IMR-90 (cell line): Measurements from ENCODE around the gene E2F4. TPM values are rescaled to one million over a fixed set of nuclear protein-coding genes. Genes with fewer than 3 reads are reported as not detected.

Source experiments
- ATAC-seq: fragments of 200-7000 bp; cut with Tn5 transposase; 2 replicates; pipeline ENCODE4 v1.9.1; 2020; ENCODE audit warnings: low read depth, mild to moderate bottlenecking, moderate library complexity
- BruUV-seq: library from RNA; stranded (reverse); fragments of 400-500 nt; replicated peaks from 2 replicates; lab custom pipeline; 2021; lab: Mats Ljungman, UMichigan
- CTCF ChIA-PET: fragments of 300-600 bp; formaldehyde crosslinking; extraction: SDS; loops from one replicate; lab custom pipeline; 2021; ENCODE audit warnings: antibody characterized with exemption; lab: Yijun Ruan, JAX
- POLR2A ChIA-PET: fragments of 300-600 bp; sonication (Branson Sonifier 250); formaldehyde crosslinking; loops from one replicate; lab custom pipeline; 2022; ENCODE audit warnings: antibody characterized with exemption; ENCODE audit not compliant: unreplicated experiment; lab: Charles Lee
- DNase-seq: peaks from one replicate; pipeline ENCODE4 v3.0.0; 2013
- H2AFZ ChIP-seq: replicated peaks from 2 replicates; pipeline ENCODE3; 2013; ENCODE audit warnings: low read length, mild to moderate bottlenecking; ENCODE audit not compliant: poor library complexity
- H2AK5ac ChIP-seq: 2 replicates; pipeline ENCODE4 v1.6.1; 2013; ENCODE audit warnings: low read depth, low read length, inconsistent platforms
- H2AK9ac ChIP-seq: replicated peaks from 2 replicates; pipeline ENCODE3; 2013; ENCODE audit warnings: mild to moderate bottlenecking, low read depth, low read length, moderate library complexity; ENCODE audit not compliant: poor library complexity
- H2BK120ac ChIP-seq: 2 replicates; pipeline ENCODE4 v1.6.1; 2013; ENCODE audit warnings: low read depth, low read length, inconsistent platforms
- H2BK15ac ChIP-seq: 3 replicates; pipeline ENCODE4 v1.6.1; 2013; ENCODE audit warnings: low read depth, low read length, inconsistent platforms
- H2BK20ac ChIP-seq: 2 replicates; pipeline ENCODE4 v1.6.1; 2013; ENCODE audit warnings: low read depth, mild to moderate bottlenecking, inconsistent platforms, low read length, moderate library complexity
- H2BK5ac ChIP-seq: 2 replicates; pipeline ENCODE4 v1.6.1; 2013; ENCODE audit warnings: mild to moderate bottlenecking, low read depth, low read length, inconsistent platforms; ENCODE audit not compliant: poor library complexity, severe bottlenecking
- H3K14ac ChIP-seq: replicated peaks from 2 replicates; pipeline ENCODE4 v1.6.1; 2013; ENCODE audit warnings: low read depth, low read length, inconsistent platforms
- H3K18ac ChIP-seq: 2 replicates; pipeline ENCODE4 v1.6.1; 2013; ENCODE audit warnings: low read depth, low read length, control low read depth
- H3K23ac ChIP-seq: 2 replicates; pipeline ENCODE4 v1.6.1; 2013; ENCODE audit warnings: low read depth, low read length, inconsistent platforms
- H3K27ac ChIP-seq: 2 replicates; pipeline ENCODE4 v1.5.1; 2013; ENCODE audit warnings: mild to moderate bottlenecking, control low read depth, low read length; ENCODE audit not compliant: insufficient read depth
- H3K27me3 ChIP-seq: 2 replicates; pipeline ENCODE4 v1.6.1; 2013; ENCODE audit warnings: low read length; ENCODE audit not compliant: control insufficient read depth, insufficient read depth
- H3K36me3 ChIP-seq: 2 replicates; pipeline ENCODE4 v1.6.1; 2013; ENCODE audit warnings: low read length, mixed read lengths; ENCODE audit not compliant: control insufficient read depth, insufficient read depth
- H3K4ac ChIP-seq: 2 replicates; pipeline ENCODE4 v1.6.1; 2013; ENCODE audit warnings: low read depth, low read length, inconsistent platforms
- H3K4me1 ChIP-seq: 2 replicates; pipeline ENCODE4 v1.6.1; 2013; ENCODE audit warnings: low read length, mixed read lengths; ENCODE audit not compliant: control insufficient read depth, insufficient read depth
- H3K4me2 ChIP-seq: 2 replicates; pipeline ENCODE4 v1.6.1; 2013; ENCODE audit warnings: low read depth, mild to moderate bottlenecking, control low read depth, low read length, moderate library complexity
- H3K4me3 ChIP-seq: 2 replicates; pipeline ENCODE4 v1.5.1; 2013; ENCODE audit warnings: low read depth, mild to moderate bottlenecking, control low read depth, low read length, moderate library complexity; ENCODE audit not compliant: insufficient read depth
- H3K56ac ChIP-seq: 2 replicates; pipeline ENCODE4 v1.6.1; 2013; ENCODE audit warnings: low read length, inconsistent platforms; ENCODE audit not compliant: insufficient read depth; ENCODE audit errors: extremely low read depth
- H3K79me1 ChIP-seq, 2 experiments: 2 replicates each; pipeline ENCODE4 v1.6.1; 2013; ENCODE audit warnings: low read length in 2 of 2, inconsistent platforms in 1 of 2, low read depth in 1 of 2
- H3K9ac ChIP-seq: 2 replicates; pipeline ENCODE4 v1.6.1; 2013; ENCODE audit warnings: low read depth, low read length, control low read depth
- H3K9me1 ChIP-seq: 2 replicates; pipeline ENCODE4 v1.6.1; 2013; ENCODE audit warnings: low read length, inconsistent platforms; ENCODE audit not compliant: insufficient read depth
- H3K9me3 ChIP-seq: 2 replicates; pipeline ENCODE4 v1.6.1; 2013; ENCODE audit warnings: low read length; ENCODE audit not compliant: control insufficient read depth, insufficient read depth
- H4K20me1 ChIP-seq: 2 replicates; pipeline ENCODE4 v1.6.1; 2013; ENCODE audit warnings: low read length, inconsistent platforms; ENCODE audit not compliant: insufficient read depth
- H4K5ac ChIP-seq: 2 replicates; pipeline ENCODE4 v1.6.1; 2013; ENCODE audit warnings: mild to moderate bottlenecking, low read depth, low read length, control low read depth
- H4K8ac ChIP-seq, 2 experiments: 2 replicates each; pipeline ENCODE4 v1.6.1; 2013; ENCODE audit warnings: low read depth in 2 of 2, low read length in 2 of 2, control low read depth in 1 of 2, inconsistent platforms in 1 of 2
- H4K91ac ChIP-seq: 2 replicates; pipeline ENCODE4 v1.6.1; 2013; ENCODE audit warnings: low read depth, low read length, inconsistent platforms; ENCODE audit not compliant: insufficient read depth
- CHD1 ChIP-seq: IDR thresholded peaks from 2 replicates; pipeline ENCODE4 v1.6.1; 2012; ENCODE audit warnings: low read depth, low read length, improper control_type of control experiment
- MXI1 ChIP-seq: IDR thresholded peaks from 2 replicates; pipeline ENCODE4 v1.6.1; 2012; ENCODE audit warnings: low read depth, mild to moderate bottlenecking, low read length, moderate library complexity, borderline replicate concordance
- POLR2A ChIP-seq: IDR thresholded peaks from 2 replicates; pipeline ENCODE4 v1.6.1; 2012; ENCODE audit warnings: mild to moderate bottlenecking, low read depth, low read length
- RAD21 ChIP-seq: IDR thresholded peaks from 2 replicates; pipeline ENCODE4 v1.6.1; 2012; ENCODE audit warnings: low read length, improper control_type of control experiment
- WGBS, 2 experiments: methylation state at CpG; one replicate each; pipeline versions ENCODE4 v1.1.5 to v1.1.7; 2013; ENCODE audit warnings: missing lambda C conversion rate in 2 of 2; ENCODE audit not compliant: insufficient read length in 1 of 2; ENCODE audit errors: extremely low coverage in 2 of 2; 5-methylcytosine and 5-hydroxymethylcytosine counted together
- dilution Hi-C: fragments of 300-500 bp; cut with HindIII; formaldehyde crosslinking; loops from one replicate; pipeline ENCODE4 v1.14.3; 2018; ENCODE audit warnings: low sequenced_read_pairs; ENCODE audit not compliant: unreplicated experiment
- in situ Hi-C: fragments of 300-500 bp; cut with MboI; formaldehyde crosslinking; loops from 3 replicates; pipeline ENCODE4 v1.14.3; 2019; ENCODE audit warnings: low sequenced_read_pairs, inconsistent platforms, mixed read lengths
- intact Hi-C: fragments of 100-400 bp; cut with micrococcal nuclease; formaldehyde crosslinking; loops from 2 replicates; pipeline ENCODE4 v1.10.0; 2022
- polyA plus RNA-seq, 3 experiments: library from polyadenylated mRNA; depleted of rRNA; stranded (reverse); fragments of >200 nt; gene quantifications; 2 replicates each; pipeline ENCODE4 v1.2.3, GENCODE V29; 2012; ENCODE audit warnings: low replicate concordance in 1 of 3
- total RNA-seq: library from RNA; depleted of rRNA; stranded (reverse); fragments of >200 nt; gene quantifications from 2 replicates; pipeline ENCODE4 v1.2.3, GENCODE V29; 2012

E2F4 gene
- total and polyA plus RNA-seq, 2 of the 4 experiments (the other 2 are of a cell fraction): 63.4 to 103 TPM

DNA sequence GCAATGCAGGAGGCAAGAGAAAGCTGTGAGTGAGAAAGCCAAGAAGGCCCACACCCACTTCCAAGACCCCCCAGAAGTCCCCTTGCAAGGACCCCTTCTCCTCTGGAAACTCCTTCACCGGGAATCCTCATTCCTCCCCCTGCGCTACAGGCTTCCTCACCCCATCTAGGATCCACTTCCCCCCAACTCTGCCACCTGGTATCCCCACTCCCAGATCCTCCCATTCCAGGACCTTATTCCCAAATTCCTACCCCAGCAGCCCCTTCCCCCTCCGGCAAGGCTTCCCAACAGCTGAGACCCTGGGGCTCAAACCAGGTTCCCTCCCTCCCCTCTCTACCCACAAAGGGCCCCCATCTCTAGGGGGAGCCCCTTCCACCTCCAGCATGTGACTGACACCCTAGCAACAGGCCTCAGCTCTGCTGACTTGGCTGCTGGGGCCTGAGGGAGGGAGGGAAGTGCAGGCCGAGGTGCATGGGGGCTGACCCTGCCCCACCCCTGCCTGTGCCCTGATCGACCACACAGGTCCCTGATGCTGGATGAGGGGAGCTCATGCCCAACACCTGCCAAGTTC, 25.3 kb upstream of the E2F4 start:
- intact Hi-C loops (no loop called here), in situ Hi-C loops (no loop called here), dilution Hi-C loops (no loop called here)
- H3K4me1 ChIP-seq: peaks cover 34% of the 10 kb centered on the region
- H3K14ac ChIP-seq: no peak overlapping the region
- no peak overlapping the region for H2AK9ac ChIP-seq
- no peak overlapping the region for H2BK20ac ChIP-seq
- no peak overlapping the region for H2AK5ac ChIP-seq
- peaks cover 14% of the 10 kb centered on the region for H3K9me1 ChIP-seq
- peaks cover 3% of the 10 kb centered on the region; the same call in 1 of the 2 replicates for H3K36me3 ChIP-seq
- no peak overlapping the region for H3K4me2 ChIP-seq
- BruUV-seq: no TSS peak
- peaks cover 8 to 16% of the 10 kb centered on the region in 2 experiments; a peak in 3 of 4 replicates for H3K79me1 ChIP-seq
- H3K23ac ChIP-seq: no peak overlapping the region
- H2BK120ac ChIP-seq: no peak overlapping the region
- ChIA-PET POLR2A (no interaction called here), CTCF (no interaction called here)
- H2AFZ ChIP-seq: no peak overlapping the region
- H3K9me3 ChIP-seq: no peaks in the 10 kb centered on the region
- H4K5ac ChIP-seq: no peak overlapping the region
- no peak for TF ChIP-seq CHD1
- TF ChIP-seq MXI1: no peak
- no peak for TF ChIP-seq POLR2A
- no peak for TF ChIP-seq RAD21
- H3K9ac ChIP-seq: no peak overlapping the region
- H3K4me3 ChIP-seq: no peak overlapping the region
- H2BK15ac ChIP-seq: no peak overlapping the region
- H3K4ac ChIP-seq: no peak overlapping the region
- DNase-seq (no peak), ATAC-seq (no peak)
- H3K27me3 ChIP-seq: peaks cover 24% of the 10 kb centered on the region; the same call in 1 of the 2 replicates
- H2BK5ac ChIP-seq: no peak overlapping the region
- no peak overlapping the region for H3K27ac ChIP-seq
- no peak overlapping the region for H3K18ac ChIP-seq
- no peaks in the 10 kb centered on the region for H4K20me1 ChIP-seq
- WGBS, 2 experiments: 69% methylated on average over 3 of the region's 5 CpGs; no CpG with 5 or more reads in 1 of the 2 experiments
- no peak overlapping the region for H4K91ac ChIP-seq
- H3K56ac ChIP-seq: no peak overlapping the region
- H4K8ac ChIP-seq: no peak overlapping the region
